Measurements from ENCODE around the gene ASB2. TPM values are rescaled to one million over a fixed set of nuclear protein-coding genes. Genes with fewer than 3 reads are reported as not detected.

ASB2 gene
- total RNA-seq, 1 donor from 2014 or later = 0.46 TPM

GRCh38 chr14:93916498-93916897 is 59.9 kb downstream of the ASB2 start:
- H3K4me3 ChIP-seq (ENCODE audit: low read depth, low read length) = no peak overlapping the region
- no peak for DNase-seq (ENCODE audit: low read depth)
- no peak for TF ChIP-seq CTCF (conservative IDR thresholded peaks at IDR 0.05; ENCODE audit: low read depth, low read length)

DNA sequence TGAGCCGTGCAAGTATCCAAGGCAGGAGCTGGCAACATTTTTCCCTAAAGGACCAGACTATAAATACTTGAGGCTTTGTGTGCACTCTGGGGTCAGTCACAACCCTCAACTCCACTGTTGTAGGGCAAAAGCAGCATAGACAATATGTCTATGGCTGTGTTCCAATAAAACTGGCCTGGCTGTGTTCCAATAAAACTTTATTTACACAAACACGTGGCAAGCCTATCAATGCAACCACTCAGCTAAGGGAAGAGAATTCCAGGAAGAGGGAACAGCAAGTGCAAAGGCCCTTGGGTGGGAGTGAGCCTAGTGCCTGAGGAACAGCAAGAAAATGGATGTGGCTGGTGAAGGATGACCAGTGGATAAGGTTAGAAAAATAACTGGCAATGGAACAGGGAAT is 60.6 kb downstream of the ASB2 start:
- no peak overlapping the region for H3K4me3 ChIP-seq (ENCODE audit: low read depth, low read length)
- TF ChIP-seq CTCF (conservative IDR thresholded peaks at IDR 0.05; ENCODE audit: low read depth, low read length) = no peak
- DNase-seq (ENCODE audit: low read depth) = no peak

DNA sequence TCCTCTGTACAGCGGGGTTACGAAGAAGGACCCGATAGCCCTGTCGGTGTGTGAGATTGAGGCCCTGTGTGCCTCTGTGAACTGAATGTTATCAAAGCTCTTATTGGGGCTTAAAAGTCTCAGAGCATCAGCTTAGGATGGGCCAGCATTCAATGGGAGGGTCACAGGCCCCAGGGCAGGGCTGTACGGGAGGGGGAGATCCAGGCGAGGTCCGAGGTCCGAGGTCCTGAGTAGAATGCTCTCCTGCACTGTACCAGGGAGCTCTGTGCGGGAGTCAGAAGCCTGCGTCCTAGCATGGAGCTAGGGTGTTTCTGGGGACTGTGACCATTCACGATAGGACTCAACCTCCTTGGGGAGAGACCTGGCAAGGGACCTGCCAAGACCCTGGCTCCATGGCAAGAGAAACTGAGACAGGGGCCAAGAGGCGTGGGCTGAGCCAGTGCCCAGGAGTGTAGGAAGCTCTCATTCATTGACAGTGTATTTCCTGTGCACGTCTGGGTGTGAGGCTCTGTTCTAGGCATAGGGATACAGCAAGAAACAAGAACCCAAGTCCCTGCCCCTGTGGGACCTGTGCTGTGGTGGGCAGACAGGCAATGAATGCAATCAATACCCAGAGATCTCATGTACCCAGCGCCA is 61.2 kb downstream of the ASB2 start:
- H3K4me3 ChIP-seq (ENCODE audit: low read depth, low read length) = no peak overlapping the region
- DNase-seq (ENCODE audit: low read depth) = no peak
- TF ChIP-seq CTCF (conservative IDR thresholded peaks at IDR 0.05; ENCODE audit: low read depth, low read length) = no peak

DNA sequence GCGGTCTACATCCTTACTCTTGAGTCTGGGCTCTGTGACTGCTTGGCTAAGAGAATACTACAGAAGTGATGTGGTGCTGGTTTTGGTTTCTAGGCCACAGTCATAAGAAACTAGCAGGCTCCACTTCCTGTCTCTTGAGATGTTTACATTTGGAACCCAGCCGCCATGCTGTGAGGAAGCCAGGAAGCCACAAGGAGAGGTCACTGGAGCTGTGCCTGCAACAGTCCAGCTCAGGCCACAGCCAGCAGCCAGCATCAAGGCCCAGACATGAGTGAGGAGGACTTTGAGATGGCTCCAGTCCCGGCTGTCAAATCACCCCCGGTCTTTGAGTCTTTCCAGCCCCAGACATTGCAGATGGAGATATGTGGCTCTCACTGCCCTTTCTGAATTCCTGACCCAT is 62.1 kb downstream of the ASB2 start:
- DNase-seq (ENCODE audit: low read depth) = no peak
- TF ChIP-seq CTCF (conservative IDR thresholded peaks at IDR 0.05; ENCODE audit: low read depth, low read length) = no peak
- no peak overlapping the region for H3K4me3 ChIP-seq (ENCODE audit: low read depth, low read length)

DNA sequence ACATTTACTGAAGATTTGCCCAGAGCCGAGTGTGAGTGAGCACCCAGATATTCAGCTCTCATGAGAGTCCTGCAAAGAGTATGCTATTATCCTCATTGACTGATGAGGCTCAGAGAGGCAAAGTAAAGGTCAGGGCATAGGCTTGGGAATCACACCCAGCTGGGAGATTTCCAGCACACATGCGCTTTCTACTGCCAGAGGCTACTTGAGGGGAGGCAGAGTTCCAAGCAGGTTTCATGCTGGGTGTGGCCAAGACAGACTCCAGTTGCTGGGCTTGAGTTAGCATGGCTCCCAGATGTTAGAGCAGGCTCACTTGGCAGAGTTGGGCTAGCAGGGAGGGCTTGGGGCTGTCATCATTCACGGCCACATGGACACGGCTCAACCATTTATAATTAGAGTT is 63.6 kb downstream of the ASB2 start:
- DNase-seq (ENCODE audit: low read depth) = no peak
- H3K4me3 ChIP-seq (ENCODE audit: low read depth, low read length) = no peak overlapping the region
- no peak for TF ChIP-seq CTCF (conservative IDR thresholded peaks at IDR 0.05; ENCODE audit: low read depth, low read length)

DNA sequence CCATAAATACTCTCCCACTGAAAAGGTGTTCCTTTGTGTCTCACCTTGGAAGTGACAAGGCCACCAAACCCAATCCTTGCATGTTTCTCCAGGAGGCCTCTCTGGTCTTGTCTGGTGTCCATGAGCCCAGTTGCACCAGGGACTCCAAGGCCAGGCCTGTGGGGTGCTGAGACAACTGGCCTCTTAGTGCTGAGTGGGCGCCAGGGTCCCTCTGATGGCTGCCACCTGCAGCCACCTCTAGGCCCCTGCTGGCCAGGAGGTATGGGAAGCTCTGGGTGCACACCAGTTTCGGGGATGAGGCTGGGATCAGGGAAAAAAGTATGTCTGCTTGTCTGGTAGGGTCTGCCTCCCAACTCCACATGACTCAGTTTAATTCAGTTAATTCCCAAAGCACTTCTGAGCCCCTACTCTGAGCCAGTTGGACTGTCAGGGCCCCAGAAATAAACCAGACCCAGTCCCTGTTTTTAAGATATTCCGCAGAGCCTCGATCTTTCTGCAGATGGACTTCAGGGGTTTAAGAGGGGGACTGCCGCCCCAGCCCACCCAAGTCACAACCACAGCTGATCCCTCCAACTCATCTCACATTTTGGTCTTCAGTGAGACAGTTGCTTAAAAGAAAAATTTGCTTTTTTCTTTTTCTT is 64.3 kb downstream of the ASB2 start:
- TF ChIP-seq CTCF (conservative IDR thresholded peaks at IDR 0.05; ENCODE audit: low read depth, low read length) = no peak
- no peak overlapping the region for H3K4me3 ChIP-seq (ENCODE audit: low read depth, low read length)

More for the DNA sequence above, 64.3 kb downstream of the ASB2 start:
- DNase-seq (ENCODE audit: low read depth) = no peak
